Keratinocyte (primary cell): ENCODE measurements around the gene SYNE2.
"Not testable (repeated sequence)": the region's sequence is repeated elsewhere in the genome, so short reads cannot be mapped to it uniquely, and the experiment has no call there.

ENCODE experiments used
- EZH2 ChIP-seq: IDR thresholded peaks from one replicate; pipeline ENCODE4 v1.6.1; 2012; ENCODE audit warnings: inconsistent platforms, mild to moderate bottlenecking, low read length, moderate library complexity
- TF ChIP-seq, protein P1 (sequence below), 3 experiments: IDR thresholded peaks in 1 of 3; conservative IDR thresholded peaks in 1 of 3; optimal IDR thresholded peaks in 1 of 3; 2 replicates in 2 of 3; 3 replicates in 1 of 3; pipeline versions ENCODE3 to v1.5.1; 2011; ENCODE audit warnings: low read length in 3 of 3, mild to moderate bottlenecking in 3 of 3, moderate library complexity in 2 of 3, control low read depth in 1 of 3, inconsistent platforms in 1 of 3; ENCODE audit not compliant: insufficient read depth in 2 of 3; ENCODE audit errors: extremely low read depth in 1 of 3

DNA sequence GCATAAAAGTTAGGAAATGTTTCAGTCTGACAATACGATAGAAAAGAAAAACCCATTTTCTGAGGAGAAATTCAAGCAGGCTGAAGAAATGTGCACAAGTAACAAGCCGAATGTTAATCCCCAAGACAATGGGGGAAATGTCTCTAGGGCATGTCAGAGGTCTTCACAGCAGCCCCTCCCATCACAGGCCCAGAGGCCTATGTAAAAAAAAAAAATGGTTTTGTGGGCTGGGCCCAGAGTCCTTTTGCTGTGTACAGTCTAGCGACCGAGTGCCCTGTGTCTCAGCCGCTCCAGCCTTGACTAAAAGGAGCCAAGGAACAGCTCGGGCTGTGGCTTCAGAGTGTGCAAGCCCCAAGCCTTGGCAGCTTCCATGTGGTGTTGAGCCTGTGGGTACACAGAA lies 190.5 kb downstream of the SYNE2 start:
- TF ChIP-seq, protein P1, sequence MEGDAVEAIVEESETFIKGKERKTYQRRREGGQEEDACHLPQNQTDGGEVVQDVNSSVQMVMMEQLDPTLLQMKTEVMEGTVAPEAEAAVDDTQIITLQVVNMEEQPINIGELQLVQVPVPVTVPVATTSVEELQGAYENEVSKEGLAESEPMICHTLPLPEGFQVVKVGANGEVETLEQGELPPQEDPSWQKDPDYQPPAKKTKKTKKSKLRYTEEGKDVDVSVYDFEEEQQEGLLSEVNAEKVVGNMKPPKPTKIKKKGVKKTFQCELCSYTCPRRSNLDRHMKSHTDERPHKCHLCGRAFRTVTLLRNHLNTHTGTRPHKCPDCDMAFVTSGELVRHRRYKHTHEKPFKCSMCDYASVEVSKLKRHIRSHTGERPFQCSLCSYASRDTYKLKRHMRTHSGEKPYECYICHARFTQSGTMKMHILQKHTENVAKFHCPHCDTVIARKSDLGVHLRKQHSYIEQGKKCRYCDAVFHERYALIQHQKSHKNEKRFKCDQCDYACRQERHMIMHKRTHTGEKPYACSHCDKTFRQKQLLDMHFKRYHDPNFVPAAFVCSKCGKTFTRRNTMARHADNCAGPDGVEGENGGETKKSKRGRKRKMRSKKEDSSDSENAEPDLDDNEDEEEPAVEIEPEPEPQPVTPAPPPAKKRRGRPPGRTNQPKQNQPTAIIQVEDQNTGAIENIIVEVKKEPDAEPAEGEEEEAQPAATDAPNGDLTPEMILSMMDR (optimal IDR thresholded peaks at IDR 0.05 in 1 of 3, IDR thresholded peaks at IDR 0.05 in 1 of 3, conservative IDR thresholded peaks at IDR 0.05 in 1 of 3; ENCODE audit: extremely low read depth in 1 of 3, insufficient read depth in 2 of 3, low read length in 3 of 3): not testable (repeated sequence)
- TF ChIP-seq EZH2: not testable (repeated sequence)
